Activated T-cell treated with anti-CD3 and anti-CD28 coated beads, Interleukin-2, amount 50 U/mL, for 48 hours (primary cell): ENCODE results near the gene SLC30A5.
"Not testable (repeated sequence)": the region's sequence is repeated elsewhere in the genome, so short reads cannot be mapped to it uniquely, and the experiment has no call there.

ENCODE experiments used
- DNase-seq, 2 experiments: peaks; one replicate each; pipeline ENCODE4 v3.0.0-alpha.2; 2020

Gene SLC30A5

DNA sequence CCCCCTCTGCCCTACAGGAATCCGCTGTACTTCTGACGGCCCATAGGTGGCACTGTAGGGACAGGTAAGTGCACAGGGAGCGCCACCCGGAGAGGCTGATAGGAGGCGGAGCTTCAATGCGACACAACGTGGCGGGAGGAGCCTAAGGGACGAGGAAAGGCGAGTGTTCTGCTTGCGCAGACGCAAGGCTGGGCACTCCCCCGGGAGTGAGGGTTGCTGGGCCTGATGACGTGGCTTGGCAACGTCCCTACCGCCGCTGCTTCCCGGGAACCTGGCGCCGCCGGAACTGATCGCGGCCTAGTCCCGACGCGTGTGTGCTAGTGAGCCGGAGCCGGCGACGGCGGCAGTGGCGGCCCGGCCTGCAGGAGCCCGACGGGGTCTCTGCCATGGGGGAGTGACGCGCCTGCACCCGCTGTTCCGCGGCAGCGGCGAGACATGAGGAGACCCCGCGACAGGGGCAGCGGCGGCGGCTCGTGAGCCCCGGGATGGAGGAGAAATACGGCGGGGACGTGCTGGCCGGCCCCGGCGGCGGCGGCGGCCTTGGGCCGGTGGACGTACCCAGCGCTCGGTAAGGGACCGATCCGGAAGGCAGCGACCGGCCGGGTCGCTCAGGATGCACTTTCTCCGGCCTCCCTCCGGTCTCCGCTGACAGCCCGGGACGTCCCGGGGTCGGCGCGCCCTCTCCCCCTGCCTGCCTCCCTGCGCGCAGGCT lies at the start of gene SLC30A5:
TSS of gene SLC30A5 (plus strand) at position 244 of the 712 bp plus-strand sequence. CDS start at position 486, 242 bp downstream.
- peak; percentile 98 to 99 for DNase-seq

DNA sequence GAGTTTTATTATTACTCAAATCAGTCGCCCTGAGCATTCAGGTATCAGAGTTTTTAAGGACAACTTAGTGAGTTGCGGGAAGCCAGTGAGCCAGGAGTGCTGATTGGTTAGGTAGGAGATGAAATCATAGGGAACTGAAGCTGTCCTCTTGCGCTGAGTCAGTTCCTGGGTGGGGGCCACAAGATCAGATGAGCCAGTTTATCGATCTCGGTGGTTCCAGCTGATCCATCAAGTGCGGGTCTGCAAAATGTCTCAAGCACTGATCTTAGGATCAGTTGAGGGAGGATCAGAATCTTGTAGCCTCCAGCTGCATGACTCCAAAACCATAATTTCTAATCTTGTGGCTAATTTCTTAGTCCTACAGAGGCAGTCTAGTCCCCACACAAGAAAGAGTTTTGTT lies 48.6 kb upstream of the SLC30A5 start:
- DNase-seq: not testable (repeated sequence)

DNA sequence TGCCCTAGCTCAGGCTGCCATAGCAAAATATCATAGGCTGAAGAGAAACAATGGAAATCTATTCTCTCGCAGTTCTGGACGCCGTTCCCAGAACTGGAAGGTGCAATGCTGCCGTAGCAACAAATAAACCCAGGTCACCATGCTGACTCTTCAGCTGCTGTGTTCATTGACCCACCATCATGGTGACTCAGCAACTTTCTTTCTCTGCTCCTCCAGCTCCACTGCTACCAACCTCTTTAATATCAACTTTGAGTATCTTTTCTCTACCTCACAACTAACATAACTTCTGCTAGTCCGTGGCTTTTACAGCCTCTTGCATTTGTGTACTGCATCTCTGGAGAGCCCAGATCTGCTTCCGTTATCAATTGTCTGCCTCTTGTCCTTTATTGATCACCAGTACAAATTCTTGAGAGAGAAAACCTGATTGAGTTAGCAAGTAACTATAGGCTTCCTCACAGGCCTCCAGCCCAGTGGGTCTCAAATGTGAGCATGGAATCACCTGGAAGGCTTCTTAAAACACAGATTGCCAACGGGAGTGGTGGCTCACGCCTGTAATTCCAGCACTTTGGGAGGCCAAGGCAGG lies 47.3 kb upstream of the SLC30A5 start:
- no peak for DNase-seq

DNA sequence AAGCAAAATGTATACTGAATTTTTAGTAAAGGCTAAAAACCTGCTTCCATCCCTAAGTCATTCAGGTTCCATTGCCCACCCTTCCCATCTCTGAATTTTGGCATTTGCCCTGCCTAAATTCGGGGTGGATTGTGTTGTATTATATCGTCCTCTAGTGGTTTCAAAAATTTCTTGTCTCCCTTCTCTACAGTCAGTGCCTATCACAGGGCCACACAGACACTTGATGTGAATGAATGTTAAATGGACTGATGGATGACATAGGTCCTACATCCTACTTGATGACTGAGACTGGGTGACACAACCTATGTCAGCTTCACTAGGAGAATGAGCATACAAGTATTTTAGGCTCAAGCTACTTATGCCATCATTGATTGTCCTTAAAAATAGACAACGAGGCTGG lies 45.6 kb upstream of the SLC30A5 start:
- DNase-seq: no peak

DNA sequence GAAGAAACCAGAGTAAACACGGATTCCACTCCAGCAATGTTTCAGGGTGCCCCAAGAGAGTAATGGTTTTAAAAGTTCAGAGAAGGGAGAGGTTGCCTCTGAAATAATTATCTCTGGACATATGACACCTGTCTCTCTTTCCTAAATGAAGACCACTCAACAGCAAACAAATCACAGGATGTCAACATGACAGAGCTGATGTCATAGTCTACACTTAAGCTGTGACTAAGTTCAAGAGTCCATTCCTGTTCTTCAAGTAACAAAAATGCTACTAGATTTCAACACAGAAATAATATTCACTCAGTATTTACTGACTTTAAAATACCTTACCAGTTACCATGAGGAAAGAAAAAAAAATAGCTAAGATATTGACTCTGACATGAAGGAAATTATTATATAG lies 44.7 kb upstream of the SLC30A5 start:
- DNase-seq: no peak

DNA sequence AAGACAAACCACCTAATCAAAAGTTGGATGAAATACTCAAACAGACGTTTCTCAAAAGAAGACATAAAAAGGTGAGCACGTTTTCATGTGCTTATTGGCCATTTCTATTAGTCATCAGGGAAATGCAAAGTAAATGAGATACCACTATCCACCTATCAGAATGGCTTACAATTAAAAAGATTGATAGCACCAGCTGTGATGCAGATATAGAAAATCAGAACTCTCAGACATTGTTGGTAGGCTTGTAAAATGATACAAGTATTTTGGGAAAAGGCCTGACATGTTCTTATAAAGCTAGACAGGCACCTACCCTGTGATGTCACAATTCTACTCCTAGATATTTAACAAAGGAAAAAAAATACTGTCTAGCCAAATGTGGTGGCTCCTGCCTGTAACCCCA lies 44.0 kb upstream of the SLC30A5 start:
- DNase-seq: no peak

DNA sequence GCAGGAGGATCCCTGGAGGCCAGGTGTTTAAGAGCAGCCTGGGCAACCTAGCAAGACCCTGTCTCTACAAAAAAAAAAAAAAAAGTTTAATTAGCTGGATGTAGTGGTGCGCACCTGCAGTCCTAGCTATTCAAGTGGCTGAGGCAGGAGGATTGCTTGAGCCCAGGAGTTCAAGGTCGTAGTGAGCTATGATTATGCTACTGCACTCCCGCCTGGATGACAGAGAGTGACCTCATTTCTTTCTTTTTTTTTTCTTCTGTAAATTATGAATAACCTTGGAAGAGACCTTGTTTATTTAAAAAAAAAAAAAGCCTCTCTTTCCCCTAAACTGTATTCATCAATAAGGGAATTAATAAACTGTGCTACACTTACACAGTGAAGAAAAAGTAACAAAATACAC lies 43.6 kb upstream of the SLC30A5 start:
- DNase-seq: no peak

DNA sequence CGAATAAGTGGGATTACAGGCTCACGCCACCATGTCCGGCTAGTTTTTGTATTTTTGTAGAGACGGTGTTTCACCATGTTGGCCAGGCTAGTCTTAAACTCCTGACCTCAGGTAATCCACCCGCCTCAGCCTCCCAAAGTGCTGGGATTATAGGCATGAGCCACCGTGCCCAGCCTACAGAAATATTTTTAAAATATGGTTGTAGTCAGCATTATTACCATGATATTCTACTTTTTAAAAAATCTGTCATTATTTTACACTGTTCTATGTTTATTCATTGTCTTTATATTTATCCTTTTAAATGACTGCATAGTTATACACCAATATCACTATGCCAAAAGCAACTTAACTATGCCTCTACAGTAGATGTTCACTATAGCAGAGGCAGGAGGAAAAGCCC lies 41.6 kb upstream of the SLC30A5 start:
- no peak for DNase-seq

DNA sequence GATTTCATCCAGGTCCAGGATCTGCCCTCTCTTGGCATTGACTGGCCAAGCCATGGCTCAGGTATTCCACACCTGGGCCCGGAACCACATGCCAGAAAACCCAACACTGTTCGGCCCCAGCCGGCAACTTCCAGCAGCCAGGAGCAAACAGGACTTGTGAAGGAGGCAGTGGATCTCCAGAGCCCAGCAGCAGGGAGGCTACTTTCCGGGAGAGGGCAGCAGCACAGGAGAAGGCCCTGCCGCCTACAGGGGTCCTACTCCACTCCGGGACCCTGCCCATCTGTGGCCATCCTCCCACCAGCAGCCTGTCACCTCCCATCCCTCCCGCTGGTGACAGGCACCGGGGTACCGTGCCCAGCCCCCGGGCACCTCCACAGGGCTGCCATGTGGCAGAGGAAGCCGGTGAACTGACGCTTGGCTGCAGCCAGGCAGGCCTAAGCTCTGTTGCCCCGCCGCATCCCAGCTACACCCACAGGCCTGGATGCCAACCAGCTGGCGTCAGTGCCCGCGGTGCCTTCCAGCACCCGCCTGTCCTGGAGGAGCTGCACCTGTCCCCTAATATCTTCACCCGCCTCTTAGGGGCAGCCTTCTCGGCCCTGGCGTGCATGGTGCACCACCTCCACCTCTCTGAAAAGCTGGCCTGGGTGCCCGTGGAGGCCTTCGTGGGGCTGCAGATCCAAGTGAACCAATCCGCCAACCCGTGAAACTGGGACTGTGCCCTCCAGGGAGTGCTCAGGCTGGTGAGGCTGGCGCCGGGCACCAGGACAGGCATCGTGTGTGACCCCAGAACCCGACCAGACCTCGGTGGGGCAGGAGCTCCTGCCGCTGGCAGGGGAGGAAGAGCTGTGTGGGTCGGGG lies 18.9 kb upstream of the SLC30A5 start:
- no peak for DNase-seq

DNA sequence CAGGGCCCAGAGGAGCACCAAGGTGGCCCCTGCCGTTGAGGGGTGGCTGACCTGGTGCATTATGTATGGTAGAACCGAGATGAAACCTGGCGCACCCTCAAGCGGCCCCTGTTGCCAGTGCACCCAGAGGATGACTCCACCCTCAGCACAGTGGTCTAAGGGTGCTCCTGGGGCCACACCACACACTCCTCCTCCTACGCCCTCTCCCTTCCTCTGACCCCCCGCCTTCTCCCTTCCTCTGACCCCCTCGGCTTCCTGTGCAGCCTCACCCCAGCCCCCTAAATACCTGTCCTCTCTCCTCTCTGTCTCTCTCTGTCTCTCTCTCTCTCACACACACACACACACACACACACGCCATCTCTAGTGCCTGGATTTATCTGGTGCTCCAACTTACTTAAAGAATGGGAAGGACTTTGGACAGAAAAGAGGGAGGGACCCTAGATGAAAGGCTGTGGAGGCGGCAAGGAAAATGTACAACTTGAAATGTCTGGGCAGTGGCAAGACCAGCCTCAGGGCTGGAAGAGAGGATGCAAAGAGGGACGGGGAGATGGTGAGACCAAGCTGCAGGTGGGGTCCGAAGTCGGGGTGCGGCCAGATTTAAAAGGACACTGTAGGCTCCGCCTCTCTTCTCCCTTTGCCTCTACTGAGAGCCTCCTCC lies 18.2 kb upstream of the SLC30A5 start:
- DNase-seq: no peak

DNA sequence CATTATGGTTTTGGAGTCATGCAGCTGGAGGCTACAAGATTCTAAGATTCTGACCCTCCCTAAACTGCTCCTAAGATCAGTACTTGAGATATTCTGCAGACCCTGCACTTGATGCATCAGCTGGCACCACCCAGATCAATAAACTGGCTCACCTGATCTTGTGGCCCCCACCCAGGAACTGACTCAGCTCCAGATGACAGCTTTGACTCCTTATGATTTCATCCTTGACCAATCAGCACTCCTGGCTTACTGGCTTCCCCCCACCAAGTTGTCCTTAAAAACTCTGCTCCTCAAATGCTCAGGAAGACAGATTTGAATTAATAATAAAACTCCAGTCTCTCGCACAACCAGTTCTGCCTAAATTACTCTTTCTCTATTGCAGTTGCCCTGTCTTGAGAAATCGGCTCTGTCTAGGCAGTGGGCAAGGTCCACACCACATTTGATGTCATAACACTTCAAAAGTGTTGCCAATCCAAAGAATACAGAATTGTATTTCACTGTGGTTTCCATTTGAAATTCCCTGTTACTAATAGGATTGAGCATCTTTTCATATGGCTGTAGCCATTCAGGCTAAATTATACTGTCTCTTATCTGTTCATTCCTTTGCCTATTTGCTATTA lies 14.8 kb upstream of the SLC30A5 start:
- DNase-seq: no peak

DNA sequence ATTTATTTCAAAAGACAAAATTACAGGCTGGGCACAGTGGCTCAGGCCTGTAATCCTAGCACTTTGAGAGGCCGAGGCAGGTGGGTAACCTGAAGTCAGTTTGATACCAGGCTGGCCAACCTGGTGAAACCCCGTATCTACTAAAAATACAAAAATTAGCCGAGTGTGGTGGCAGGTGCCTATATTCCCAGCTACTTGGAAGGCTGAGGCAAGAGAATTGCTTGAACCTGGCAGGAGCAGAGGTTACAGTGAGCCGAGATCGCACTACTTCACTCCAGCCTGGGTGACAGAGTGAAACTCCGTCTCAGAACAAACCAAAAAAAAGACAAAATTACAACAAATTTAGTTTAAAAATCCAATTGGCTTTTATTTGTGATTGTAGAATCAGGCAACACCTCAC lies 14.3 kb upstream of the SLC30A5 start:
- DNase-seq: no peak

DNA sequence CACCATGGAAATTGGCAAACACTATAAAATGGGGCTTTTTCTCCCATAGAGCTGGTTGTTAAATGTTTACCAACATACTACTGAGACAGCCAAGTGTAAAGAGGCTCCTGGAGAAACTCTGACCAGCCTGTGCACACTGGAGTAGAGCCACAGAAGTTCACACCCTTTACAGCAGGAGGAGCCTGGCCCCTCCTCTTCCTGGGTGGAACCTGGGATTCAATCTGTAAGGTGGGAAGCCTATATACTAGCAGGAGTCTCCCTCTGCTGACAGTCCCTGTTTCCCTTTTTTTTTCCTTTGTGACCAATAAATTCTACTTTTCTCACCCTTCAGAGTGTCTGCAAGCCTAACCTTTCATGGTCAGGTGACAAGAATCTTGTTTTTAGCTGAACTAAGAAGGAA lies 10.4 kb upstream of the SLC30A5 start:
- DNase-seq: no peak

DNA sequence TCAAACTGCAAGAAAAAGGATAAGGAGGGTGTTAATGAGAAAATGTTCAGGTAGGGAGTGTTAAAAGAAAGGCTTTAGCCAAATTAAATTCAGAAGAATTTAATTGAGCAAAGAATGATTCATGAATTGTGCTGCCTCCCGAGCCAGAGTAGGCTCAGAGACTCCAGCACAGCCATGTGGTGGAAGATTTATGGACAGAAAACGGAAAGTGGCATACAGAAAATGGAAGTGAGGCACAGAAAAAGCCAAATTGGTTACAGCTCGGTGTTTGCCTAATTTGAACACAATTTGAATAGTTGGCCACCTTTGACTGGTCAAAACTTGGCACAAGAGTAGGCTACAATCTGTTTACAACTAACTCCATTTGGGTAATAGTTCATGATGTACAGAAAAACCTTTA lies 9.6 kb upstream of the SLC30A5 start:
- DNase-seq: no peak

DNA sequence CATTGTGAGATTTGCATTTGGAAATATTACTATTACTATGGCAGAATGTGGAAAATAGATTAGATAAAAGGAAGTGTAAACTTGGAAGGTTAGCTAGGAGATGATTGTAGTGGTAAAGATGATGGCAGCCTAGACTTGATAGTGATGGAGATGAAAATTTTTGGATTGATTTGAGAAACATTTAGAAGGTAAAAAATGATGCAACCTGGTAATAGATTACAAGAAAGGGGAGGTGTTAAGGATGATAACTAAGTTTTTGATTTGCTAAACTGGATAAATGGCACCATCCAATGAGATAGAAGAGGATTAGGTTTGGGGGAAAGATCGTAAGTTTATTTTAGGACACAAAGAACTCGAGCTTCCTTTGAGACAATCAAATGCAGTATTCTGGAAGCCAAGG lies 8.9 kb upstream of the SLC30A5 start:
- no peak for DNase-seq

DNA sequence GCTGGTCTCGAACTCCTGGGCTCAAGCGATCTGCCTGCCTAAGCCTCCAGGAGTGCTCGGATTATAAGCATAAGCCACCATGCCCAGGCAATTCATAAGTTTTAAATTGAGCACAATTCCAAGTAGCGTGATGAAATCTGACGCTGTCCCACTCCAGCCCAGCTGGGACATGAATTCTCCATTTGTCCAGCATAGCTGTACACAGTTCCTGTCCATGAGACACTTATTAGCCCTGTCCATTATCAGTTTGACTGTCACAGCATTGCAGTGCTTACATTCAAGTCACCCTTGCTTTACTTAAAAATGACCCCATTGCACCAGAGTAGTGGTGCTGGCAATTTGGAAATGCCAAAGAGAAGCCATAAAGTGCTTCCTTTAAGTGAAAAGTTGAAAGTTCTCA lies 7.6 kb upstream of the SLC30A5 start:
- DNase-seq: no peak

DNA sequence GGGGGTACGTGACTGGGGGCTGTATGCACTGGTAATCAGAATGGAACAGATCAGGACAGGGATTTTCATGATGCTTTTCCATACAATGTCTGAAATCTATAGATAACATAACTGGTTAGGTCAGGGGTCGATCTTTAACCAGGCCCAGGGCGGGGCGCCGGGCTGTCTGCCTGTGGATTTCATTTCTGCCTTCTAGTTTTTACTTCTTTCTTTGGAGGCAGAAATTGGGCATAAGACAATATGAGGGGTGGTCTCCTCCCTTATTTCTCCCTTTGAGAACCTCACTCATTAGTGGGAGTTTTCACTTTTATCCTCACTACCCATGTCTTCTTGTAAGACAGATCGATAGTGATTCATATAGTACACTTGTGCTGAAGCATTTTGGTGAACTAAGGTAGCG lies 5.8 kb upstream of the SLC30A5 start:
- DNase-seq: not testable (repeated sequence)

DNA sequence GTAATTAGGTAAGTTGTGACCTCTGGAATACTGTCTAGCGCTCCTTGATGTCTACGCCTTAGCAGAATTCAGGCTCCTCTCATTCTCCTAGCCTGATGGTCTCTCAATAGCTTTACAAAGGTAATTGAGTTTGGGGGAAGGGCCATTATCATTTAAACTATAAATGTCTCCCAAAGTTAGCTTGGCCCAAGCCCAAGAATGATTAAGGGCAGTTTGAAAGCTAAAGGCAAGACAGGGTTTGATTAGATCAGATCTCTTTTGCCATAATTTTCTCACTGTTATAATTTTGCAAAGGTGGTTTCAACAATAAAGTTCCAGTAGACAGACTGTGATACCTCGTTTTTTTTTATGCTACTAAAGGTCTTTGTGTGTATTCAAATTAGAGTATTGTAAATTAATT lies 3.7 kb upstream of the SLC30A5 start:
- DNase-seq: no peak

DNA sequence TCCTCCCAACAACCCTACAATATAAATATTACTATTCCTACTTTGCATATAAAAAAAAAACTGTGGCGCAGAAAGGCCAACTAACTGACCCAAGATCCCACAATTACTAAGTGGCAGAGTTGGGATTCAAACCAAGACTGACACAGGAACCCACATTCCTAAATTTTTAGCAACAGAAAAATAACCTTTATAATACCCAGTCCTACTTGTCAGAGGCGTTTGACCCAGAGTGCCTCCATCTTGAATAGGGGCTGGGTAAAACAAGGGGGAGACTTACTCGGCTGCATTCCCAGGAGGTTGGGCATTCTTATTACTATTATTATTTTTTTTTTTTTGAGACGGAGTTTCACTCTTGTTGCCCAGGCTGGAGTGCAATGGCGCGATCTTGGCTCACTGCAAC lies 2.0 kb upstream of the SLC30A5 start:
- DNase-seq: no peak

DNA sequence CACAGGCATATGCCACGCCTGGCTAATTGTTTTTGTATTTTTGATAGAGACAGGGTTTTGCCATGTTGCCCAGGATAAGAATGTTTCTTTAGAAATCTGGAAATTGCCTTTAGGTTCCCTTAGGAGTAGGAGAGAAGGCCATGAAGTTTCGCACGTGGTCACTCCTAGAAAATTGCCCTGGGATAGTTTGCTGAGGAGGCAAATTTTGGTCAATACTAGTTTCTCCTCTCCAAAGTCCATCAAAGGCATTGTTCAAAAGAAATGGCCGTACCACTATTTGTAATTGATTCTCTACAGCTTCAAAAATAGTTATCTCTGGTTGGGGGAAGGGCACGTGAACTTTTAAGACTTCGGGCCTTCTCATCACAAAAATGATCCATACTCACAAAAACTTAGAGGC lies 845 bp upstream of the SLC30A5 start:
- no peak for DNase-seq

DNA sequence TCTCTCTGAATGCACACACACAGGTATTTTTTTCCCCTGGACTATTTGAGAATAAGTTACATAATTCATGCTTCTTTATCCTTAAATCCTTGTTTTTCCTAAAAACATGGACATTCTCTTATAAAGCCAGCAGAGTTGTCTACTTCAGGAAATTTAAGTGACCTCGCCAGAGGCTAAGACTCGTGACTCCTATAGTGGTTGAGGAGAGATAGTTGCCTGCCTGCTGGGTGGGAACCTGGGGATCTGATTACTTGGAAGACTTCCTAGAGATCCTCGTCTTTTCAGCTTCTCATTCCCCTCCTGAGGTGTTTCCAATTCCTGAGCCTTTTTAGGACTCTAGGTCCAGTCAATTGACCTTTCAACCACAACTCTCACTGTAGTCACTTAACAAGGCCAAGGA lies 5.5 kb downstream of the SLC30A5 start:
- DNase-seq: no peak

DNA sequence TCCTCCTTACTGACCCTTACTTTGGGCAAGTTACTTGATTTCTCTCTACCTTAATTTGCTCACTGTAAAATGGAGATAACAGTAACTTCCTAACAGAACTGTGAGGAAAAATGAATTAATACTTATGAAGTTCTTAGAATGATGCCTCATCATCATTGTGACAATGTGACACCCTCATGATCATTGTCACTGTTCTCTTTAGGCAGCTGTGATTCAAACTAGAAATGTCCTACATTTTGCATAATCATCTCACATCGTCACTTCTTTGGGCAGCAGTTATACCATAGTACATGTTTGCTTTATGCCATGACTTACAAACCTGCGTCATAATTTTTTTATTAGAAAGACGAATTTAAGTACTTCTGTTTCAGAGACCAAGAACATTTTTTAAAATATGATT lies 9.7 kb downstream of the SLC30A5 start:
- DNase-seq: no peak
